Measurements from ENCODE around the gene ERC2.

DNA sequence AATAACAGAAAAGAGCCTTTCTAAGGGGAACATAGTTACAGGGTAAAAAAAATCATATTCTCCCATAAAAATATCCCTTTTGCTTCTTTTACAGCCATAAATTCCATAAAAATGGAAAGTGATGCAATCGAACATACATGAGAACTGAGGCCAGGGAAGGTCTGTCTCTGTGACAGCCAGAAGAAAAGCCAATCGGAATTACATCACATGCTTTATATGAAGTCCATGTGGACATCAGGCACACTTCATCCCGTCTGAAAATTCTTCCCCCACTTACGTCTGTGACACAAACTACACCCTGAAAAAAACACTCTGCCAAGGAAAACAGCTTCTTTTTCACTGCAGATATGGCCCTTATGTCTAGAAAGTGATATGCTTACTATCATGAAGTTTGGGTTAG, 323.5 kb downstream of the ERC2 start:
- TF ChIP-seq, protein P1, sequence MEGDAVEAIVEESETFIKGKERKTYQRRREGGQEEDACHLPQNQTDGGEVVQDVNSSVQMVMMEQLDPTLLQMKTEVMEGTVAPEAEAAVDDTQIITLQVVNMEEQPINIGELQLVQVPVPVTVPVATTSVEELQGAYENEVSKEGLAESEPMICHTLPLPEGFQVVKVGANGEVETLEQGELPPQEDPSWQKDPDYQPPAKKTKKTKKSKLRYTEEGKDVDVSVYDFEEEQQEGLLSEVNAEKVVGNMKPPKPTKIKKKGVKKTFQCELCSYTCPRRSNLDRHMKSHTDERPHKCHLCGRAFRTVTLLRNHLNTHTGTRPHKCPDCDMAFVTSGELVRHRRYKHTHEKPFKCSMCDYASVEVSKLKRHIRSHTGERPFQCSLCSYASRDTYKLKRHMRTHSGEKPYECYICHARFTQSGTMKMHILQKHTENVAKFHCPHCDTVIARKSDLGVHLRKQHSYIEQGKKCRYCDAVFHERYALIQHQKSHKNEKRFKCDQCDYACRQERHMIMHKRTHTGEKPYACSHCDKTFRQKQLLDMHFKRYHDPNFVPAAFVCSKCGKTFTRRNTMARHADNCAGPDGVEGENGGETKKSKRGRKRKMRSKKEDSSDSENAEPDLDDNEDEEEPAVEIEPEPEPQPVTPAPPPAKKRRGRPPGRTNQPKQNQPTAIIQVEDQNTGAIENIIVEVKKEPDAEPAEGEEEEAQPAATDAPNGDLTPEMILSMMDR (IDR thresholded peaks at IDR 0.05; ENCODE audit: low read length), result no peak
- no peak for TF ChIP-seq EZH2 (IDR thresholded peaks at IDR 0.05; ENCODE audit: borderline replicate concordance, low read length)
